ENCODE results near the gene KCNQ5. TPM values are rescaled to one million over a fixed set of nuclear protein-coding genes. Genes with fewer than 3 reads are reported as not detected.
A peak's percentile ranks its signal among the peaks of the same experiment; 100 is the strongest.

KCNQ5 gene
- total RNA-seq, 1 experiment from 2014 or later = 9.4 TPM

- POLR2A ChIA-PET = interaction anchor here (0.7 kb wide), 2 partner anchors 11 to 442 kb away, joined by 5 to 8 read pairs; no protein-coding TSS in a partner anchor
- intact Hi-C loops (cut with micrococcal nuclease; ENCODE audit: unreplicated experiment) = no loop called here
Measured at GRCh38 chr6:72622094-72622940, 453 bp downstream of the KCNQ5 start.

More at GRCh38 chr6:72622094-72622940, 453 bp downstream of the KCNQ5 start:
- DNase-seq (ENCODE audit: low read depth, low spot score) = no peak
- ATAC-seq = peak; percentile 79
- CTCF ChIA-PET = interaction anchor here (0.8 to 1.0 kb wide), 2 partner anchors 37 to 507 kb away, joined by 3 read pairs; no protein-coding TSS in a partner anchor
- TF ChIP-seq TCF7L2 (IDR thresholded peaks at IDR 0.05; ENCODE audit: low read depth, low read length) (no peak), POLR2AphosphoS5 (IDR thresholded peaks at IDR 0.05; ENCODE audit: low read depth, low read length) (no peak), REST (IDR thresholded peaks at IDR 0.05; ENCODE audit: insufficient read depth in 1 of 2, low read depth in 2 of 2, low read length in 1 of 2) (no peak), SIN3A (IDR thresholded peaks at IDR 0.05; ENCODE audit: borderline replicate concordance, insufficient read depth, low read depth, low read length) (0 out of 2 replicates have a peak, but pooled peaks have one; percentile 52), CTCF (IDR thresholded peaks at IDR 0.05) (peak; percentile 54)
- Histone ChIP-seq H3K27me3 (ENCODE audit: control insufficient read depth, insufficient read depth, low read length) (no peaks in the 10 kb centered on the region; the same call in 1 of the 2 replicates), H3K4me3 (ENCODE audit: low read depth in 2 of 2, low read length in 2 of 2) (peak overlapping the region; percentile 71 to 92), H3K9me3 (ENCODE audit: control insufficient read depth, insufficient read depth, low read depth, low read length) (no peaks in the 10 kb centered on the region), H3K36me3 (ENCODE audit: control insufficient read depth, insufficient read depth, low read length) (no peaks in the 10 kb centered on the region), H3K4me1 (ENCODE audit: control insufficient read depth, insufficient read depth, low read length) (peaks cover 28% of the 10 kb centered on the region), H3K27ac (ENCODE audit: low read length) (peak overlapping the region; percentile 86)
- no TSS peak for BruUV-seq (replicated peaks)
- in situ Hi-C loops (cut with HindIII; ENCODE audit: low pct_unique_long_range_greater_than_20kb, low sequenced_read_pairs) = no loop called here

Data from Panc1 (cell line).